ENCODE measurements around the gene FAM83G. TPM values are rescaled to one million over a fixed set of nuclear protein-coding genes. Genes with fewer than 3 reads are reported as not detected.

The FAM83G gene
- total and polyA plus RNA-seq, 3 donors from 2014 or later, result 2.5 to 4.7 (median 4.6) TPM

- no peaks in the 10 kb centered on the region for H3K4me1 ChIP-seq
- intact Hi-C loops (cut with DNase I; ENCODE audit: low total_unique reads), result no loop called here
- no peaks in the 10 kb centered on the region for H3K36me3 ChIP-seq (ENCODE audit: low read depth, missing control alignments)
- no peak overlapping the region for H3K27ac ChIP-seq
- H3K4me3 ChIP-seq, result no peak overlapping the region
- H3K9me3 ChIP-seq, result no peaks in the 10 kb centered on the region
- no peak for DNase-seq
- 43 to 78% methylated on average over 4 to 11 of the region's 11 CpGs for WGBS, 2 donors
- no peaks in the 10 kb centered on the region for H3K27me3 ChIP-seq
- TF ChIP-seq CTCF (IDR thresholded peaks at IDR 0.05) (no peak), POLR2A (IDR thresholded peaks at IDR 0.05) (no peak)
Measured at GRCh38 chr17:19002805-19003542, 1.6 kb downstream of the FAM83G start.

- no peak for DNase-seq
- WGBS, 2 donors, result 75 to 91% methylated on average over 5 to 7 of the region's 7 CpGs
- H3K36me3 ChIP-seq (ENCODE audit: low read depth, missing control alignments), result no peaks in the 10 kb centered on the region
- intact Hi-C loops (cut with DNase I; ENCODE audit: low total_unique reads), result no loop called here
- H3K27ac ChIP-seq, result no peak overlapping the region
- no peaks in the 10 kb centered on the region for H3K27me3 ChIP-seq
- no peak overlapping the region for H3K4me3 ChIP-seq
- H3K4me1 ChIP-seq, result no peaks in the 10 kb centered on the region
- TF ChIP-seq POLR2A (IDR thresholded peaks at IDR 0.05) (no peak), CTCF (IDR thresholded peaks at IDR 0.05) (no peak)
- no peaks in the 10 kb centered on the region for H3K9me3 ChIP-seq
Measured at GRCh38 chr17:19001907-19002590, 2.5 kb downstream of the FAM83G start.

GRCh38 chr17:19000531-19001325 lies 3.8 kb downstream of the FAM83G start:
- no peaks in the 10 kb centered on the region for H3K9me3 ChIP-seq
- intact Hi-C loops (cut with DNase I; ENCODE audit: low total_unique reads), result no loop called here
- no peaks in the 10 kb centered on the region for H3K36me3 ChIP-seq (ENCODE audit: low read depth, missing control alignments)
- H3K27me3 ChIP-seq, result no peaks in the 10 kb centered on the region
- WGBS, 2 donors, result 76% methylated on average over 13 to 17 of the region's 17 CpGs
- no peak overlapping the region for H3K4me3 ChIP-seq
- no peaks in the 10 kb centered on the region for H3K4me1 ChIP-seq
- TF ChIP-seq CTCF (IDR thresholded peaks at IDR 0.05), result no peak
- no peak for TF ChIP-seq POLR2A (IDR thresholded peaks at IDR 0.05)
- no peak for DNase-seq
- no peak overlapping the region for H3K27ac ChIP-seq

GRCh38 chr17:18999911-19000310 lies 4.7 kb downstream of the FAM83G start:
- intact Hi-C loops (cut with DNase I; ENCODE audit: low total_unique reads), result no loop called here

More at GRCh38 chr17:18999911-19000310, 4.7 kb downstream of the FAM83G start:
- DNase-seq, result no peak
- Histone ChIP-seq H3K27ac (no peak overlapping the region), H3K27me3 (no peaks in the 10 kb centered on the region), H3K4me1 (no peaks in the 10 kb centered on the region), H3K9me3 (no peaks in the 10 kb centered on the region), H3K36me3 (ENCODE audit: low read depth, missing control alignments) (no peaks in the 10 kb centered on the region), H3K4me3 (no peak overlapping the region)
- TF ChIP-seq CTCF (IDR thresholded peaks at IDR 0.05) (no peak), POLR2A (IDR thresholded peaks at IDR 0.05) (no peak)
- WGBS, 2 donors, result 80 to 98% methylated on average over 1 to 6 of the region's 6 CpGs

Measured in testis (tissue), 3 donors.